Fibroblast of gingiva (primary cell): Measurements from ENCODE around the gene DENND6B.
A peak's percentile ranks its signal among the peaks of the same experiment; 100 is the strongest.

ENCODE experiments used
- DNase-seq: peaks from one replicate; pipeline ENCODE4 v3.0.0-alpha.2; 2011; ENCODE audit warnings: low read depth

The DENND6B gene

DNA sequence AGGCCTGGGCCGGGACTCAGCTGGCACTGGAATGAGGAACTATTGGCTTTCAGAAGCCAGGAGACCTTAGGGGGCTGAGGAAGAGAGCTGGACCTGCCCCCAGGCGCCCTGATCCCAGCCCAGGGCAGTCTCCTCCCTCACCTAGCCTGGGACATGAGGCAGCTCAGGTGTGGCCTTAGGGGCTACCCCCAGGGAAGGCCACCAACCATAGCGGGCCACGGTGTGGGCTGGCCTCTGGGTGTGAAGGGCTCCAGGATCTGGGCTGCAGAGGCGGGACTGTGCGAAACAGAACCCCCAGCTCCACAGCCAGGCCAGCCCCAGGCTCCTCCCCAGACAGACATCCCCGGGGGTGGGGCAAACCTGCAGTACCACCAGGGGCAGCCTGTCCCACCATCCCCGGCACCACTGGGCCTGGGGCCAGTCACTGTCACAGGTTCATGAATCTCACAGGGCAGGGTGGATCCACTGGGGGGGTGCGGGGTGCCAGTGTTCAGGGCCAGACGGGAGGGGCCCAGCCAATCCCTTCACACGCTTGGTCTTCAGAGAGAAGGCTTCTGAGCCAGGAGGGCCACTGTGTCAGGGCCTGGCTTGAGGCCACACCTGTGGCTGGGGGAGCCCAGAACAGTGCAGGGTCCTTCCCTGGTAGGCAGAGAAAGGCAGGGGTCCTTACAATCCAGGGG is 22.8 kb downstream of the DENND6B start:
- DNase-seq, result no peak

GRCh38 chr22:50303515-50303847 is 23.3 kb downstream of the DENND6B start:
- DNase-seq, result no peak

DNA sequence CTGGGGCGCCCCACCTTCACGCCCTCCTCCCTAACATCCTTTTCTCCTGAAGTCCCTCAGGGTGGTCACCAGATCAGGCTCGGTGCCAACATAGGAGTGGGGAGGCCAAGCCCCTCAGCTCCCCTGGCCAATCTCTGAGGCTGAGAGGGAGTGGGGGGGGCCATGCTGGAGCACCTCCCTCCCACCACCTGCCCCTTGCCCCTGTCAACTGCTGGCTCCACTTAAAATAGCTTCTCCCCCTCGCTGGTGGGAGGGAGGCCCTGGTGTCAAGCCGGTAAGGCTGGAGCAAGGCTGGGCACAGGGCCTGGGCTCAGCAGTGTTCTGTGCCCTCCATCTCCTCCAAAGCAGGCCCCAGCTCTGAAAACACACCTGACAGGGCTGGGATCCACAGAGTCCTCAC is 24.2 kb downstream of the DENND6B start:
- no peak for DNase-seq

DNA sequence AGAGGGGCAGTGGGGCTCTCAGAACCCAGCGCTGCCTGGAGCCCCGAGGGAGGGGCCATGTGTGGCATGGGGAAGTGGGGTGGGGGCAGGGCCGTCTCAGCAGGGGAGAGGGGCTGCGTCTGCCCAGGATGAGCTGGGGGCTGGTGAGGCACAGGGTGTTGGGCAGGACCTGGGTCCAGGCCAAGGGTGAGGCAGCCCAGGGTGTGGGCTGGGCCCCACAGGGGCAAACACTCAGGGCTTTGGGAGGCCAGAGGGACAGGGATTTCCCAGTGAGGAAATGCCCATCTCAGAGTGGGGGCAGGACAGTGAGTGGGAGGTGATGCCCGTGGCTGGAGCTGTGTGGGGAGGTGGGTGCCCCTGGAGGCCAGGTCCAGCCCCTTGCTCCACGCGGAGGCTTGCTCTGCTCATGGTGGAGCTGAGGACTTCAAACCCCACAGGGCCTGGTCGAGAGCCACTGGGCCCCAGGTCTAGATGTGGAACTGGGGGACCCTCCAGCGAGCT is 24.7 kb downstream of the DENND6B start:
- peak; percentile 28 for DNase-seq

DNA sequence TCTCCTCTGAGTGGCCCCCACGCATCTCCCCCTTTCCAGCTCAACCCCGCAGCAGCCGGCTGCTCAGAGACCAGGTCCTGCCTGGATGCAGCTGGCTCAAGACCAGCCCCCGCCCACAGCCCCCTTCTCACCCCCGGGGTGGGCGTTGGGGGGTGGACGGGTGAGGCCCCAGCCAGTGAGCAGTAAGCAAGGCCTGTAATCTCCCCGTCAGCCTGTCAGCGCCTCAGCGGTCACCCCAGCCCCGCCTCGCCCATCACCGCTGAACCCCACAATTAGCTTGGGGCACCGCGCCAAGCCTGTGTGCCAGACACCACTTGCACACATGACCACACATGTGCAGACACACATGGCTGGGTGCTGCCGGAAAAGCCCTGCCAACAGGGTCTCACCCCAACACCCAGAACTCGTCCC is 25.2 kb downstream of the DENND6B start:
- no peak for DNase-seq

DNA sequence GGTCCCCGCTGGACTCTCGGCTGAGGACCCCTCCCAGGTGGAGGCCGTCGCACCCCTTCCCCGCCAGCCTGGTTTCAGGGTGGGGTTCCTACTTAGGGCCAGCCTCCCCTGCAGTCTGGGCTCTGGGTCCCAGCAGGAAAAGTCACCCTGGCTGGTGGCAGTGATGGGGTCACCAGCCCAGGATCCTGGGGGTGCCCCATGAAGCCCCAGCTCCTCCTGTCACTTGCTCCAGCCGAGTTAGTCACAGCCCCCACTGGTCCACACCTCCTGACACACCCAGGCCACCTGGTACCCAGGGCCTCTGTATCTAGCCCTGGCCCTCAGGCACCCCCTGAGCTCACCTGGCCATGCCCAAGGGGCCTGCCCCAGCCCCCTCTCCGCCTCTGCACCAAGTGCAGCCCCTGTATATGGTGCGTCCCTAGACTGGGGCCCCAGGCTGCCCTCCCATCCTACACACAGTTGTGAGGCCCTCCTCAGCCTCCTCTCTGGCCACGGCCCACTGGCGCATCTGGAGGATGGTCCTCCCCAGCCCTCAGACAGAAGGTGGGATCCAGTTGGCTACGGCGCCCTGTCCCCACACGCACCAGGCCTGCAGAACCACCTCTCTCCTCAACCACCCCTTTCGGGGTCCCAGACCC is 26.1 kb downstream of the DENND6B start:
- no peak for DNase-seq

DNA sequence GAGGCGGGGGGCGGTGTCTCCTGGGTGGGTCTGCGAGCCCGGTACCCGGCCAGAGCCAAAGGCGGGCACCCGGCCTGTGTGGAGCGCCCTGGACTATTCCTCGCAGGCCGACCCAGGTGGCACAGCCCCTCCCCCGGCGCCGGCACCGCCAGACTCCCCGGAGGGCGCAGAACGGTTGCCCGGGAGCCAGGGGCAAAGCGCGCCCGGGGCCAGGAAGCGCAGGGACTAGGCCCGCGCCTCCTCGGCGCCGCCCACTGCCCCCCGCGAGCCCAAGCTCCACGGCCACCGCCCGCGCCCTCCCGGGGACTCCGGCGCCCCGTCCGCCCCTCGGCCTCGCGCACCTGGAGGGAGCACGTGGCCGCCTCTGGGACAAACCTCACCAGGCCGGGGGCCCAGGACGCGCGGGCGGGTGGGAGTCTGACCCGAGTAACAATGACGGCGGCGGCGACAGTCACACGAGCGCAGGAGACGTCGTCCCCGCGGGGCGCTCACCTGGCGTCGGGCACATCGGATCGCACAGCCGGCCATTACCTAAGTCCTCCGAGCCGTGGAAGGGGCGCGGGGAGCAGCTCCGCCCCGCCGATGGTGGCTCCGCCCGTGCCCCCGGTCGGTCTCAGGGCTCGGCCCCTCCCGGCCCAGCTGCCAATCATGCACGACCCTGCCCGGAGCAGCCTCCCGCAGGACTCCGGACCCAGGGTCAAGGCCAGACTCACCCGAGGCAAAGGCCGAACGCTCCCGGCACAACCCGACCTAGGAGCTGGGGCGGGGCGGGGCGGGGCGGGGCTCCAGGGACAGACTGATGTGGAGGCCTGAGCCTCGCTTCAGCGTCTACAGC is 26.8 kb downstream of the DENND6B start:
- no peak for DNase-seq

DNA sequence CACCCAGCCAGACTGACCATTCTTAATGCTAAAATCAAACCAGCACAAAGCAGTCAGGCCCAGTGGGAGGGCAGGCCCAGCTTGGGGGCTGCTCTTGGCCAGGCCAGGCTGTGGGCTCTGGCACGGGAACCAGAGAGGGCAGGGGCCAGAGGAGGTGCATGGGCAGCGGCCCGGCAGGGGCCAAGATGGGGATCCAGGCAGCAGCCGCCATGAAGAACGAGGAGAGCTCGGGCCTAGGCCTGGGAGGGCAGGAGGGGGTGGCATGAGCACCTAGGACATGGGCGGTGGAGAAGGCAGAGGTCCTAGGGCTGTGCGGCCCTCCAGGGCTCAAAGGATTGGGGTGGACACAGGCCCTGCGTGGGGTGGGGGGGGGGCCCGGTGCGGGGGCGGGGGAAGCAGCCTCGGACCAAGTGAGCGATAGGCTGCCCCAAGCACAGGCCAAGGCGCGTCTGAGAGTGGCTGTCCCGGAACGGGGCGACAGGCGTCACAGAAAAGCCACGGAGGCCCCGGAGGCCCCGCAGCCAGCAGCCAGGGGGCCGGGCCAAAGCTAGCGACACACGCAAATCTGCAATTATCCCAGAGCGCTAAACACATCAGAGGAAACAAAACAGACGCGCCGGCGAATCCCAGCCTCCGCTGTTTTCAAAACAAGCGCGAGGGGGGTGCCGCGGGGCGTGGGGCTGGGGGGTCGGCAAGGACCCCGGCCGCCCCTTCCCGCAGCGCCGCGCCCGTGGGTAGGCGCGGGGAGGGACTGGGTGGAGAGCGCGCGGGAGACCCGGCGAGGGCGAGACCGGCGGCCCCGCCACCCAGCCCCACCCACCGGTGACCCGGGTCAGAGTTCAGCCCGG is 27.7 kb downstream of the DENND6B start:
- no peak for DNase-seq

- DNase-seq, result no peak
Measured at GRCh38 chr22:50298266-50298637, 28.6 kb downstream of the DENND6B start.

- DNase-seq, result no peak
Measured at GRCh38 chr22:50297510-50298265, 29.1 kb downstream of the DENND6B start.

DNA sequence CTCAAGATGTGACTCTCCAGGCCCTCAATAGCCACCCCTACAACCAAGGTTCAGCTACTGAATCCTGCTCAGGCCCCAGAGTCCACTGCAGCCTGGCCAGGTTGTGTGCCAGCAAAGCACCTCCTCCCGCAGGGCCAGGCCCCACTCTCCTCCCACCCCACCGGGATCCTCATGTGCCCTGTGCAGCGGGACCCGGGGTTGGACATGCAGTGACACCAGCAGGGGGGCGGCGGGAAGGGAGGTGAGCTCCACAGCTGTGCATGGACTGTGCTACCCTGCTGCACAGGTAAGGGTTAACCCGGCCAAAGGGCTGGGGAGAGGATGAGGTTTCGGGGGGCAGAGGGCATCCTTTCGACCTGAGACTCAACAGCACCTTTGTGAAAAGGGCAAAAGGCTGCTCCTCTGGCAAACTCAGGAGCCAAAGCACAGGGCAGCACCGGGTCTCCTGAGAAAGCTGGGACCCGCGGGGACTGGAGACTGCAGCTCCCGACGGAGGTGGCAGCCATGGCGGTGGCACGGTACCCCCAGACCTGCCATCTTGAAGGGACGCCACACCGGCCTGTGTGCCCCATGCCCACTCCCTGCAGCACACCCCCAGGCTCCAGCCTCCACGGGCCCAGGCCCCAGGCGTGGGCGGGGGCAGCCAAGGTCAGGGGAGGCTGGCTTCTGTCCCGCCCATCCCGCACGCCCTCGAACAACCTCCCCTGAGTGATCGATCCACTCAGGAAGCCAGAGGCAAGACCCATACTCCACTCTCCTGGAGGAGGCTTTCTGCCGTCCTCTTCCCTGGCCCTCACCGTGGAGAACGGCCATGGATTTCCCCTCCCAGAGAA is 29.9 kb downstream of the DENND6B start:
- no peak for DNase-seq

DNA sequence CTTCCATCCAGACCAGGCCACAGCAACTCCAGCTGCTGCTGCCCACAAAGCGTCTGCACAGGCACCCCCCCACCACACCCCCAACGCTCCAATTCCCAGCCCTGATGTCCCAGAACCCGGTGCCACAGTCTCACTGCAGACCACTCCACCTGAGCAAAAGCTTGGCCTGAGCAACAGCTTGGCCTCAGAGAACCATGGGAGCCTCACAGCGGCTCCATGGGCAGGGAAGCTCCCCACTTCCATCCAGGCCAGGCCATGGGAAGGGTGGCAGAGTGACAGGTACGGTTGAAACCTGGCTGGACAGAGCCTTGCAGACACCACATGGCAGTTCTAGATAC is 32.5 kb downstream of the DENND6B start:
- no peak for DNase-seq

DNA sequence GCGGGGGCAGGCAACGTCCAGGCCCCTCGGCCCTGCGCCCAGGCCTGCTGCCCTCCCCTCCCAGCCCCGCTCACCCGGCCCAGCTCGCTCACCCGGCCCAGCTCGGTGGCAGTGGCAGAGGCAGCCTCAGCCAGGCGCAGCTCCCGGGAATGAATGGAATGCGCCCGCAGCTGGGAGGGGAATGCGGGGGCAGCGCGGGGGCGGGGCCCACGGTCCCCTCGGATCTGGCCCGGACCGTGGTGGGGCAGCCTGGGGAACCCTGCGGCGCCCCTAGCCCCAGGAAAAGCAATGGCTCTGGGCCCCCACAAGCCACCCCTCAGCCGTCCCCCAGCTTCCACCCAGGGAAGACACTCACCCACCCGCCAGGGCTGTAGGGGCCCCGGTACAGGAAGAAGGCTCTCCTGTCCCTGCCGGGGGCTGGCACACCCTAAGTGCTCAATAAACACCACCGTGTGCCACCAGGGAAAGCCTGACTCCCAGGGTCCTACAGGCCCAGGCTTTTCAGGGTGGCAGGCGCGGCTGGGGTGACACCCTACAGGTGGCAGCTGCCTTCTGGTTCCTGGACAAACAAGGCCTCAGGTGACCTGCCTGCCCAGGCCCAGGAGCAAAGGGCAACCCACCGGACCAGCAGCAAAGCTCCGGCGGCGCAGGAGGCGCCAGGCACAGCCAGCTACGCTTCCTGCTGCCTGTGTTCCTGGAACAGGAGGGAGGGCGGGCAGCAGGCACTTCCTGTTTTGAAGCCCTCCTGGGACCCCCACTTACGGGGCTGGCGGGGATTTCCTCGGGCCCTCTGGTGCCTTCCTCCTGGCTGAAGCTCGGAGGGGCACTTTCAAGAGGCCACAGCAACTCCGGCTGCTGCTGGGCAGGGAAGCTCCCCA is 33.1 kb downstream of the DENND6B start:
- DNase-seq, result peak; percentile 82

- no peak for DNase-seq
Measured at GRCh38 chr22:50292643-50293440, 34.0 kb downstream of the DENND6B start.

- DNase-seq, result no peak
Measured at GRCh38 chr22:50289942-50290630, 36.7 kb downstream of the DENND6B start.

DNA sequence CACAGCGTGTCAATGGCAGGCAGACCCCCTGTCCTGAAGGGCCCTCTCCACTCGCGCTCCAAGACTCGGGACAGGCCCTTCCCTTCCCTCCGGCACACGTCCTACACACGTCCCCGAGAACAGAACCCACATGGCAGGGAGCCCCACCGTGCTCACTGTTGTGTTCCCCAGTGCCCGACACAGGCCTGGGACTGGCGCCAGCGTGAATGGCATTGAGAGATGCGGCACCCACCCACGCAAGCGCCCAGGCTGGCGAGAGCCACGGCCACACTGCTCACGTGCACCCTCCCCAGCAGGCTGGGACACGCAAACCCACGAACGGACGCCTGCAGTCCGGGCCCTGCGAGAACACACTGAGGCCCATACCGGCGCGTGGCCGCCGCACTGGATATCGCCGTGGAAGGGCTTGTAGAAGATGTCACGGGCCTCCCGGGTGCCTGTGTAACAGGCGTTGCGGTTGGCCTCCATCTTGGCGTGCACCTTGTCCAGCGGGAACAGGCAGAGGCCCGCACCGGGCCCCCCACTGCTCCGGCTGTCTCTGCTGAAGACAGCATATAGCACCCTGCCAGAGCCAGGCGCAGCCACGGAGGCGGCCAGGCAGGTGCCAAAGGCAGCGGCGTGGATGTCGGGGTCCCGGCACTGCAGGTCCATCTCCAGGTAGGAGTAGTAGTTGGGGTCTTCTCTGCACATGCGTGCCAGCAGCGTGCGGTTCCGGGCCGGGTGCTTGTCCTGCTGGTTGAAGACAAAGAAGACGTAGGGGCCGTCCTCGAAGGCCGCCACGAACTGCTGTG is 37.5 kb downstream of the DENND6B start:
- DNase-seq, result no peak

DNA sequence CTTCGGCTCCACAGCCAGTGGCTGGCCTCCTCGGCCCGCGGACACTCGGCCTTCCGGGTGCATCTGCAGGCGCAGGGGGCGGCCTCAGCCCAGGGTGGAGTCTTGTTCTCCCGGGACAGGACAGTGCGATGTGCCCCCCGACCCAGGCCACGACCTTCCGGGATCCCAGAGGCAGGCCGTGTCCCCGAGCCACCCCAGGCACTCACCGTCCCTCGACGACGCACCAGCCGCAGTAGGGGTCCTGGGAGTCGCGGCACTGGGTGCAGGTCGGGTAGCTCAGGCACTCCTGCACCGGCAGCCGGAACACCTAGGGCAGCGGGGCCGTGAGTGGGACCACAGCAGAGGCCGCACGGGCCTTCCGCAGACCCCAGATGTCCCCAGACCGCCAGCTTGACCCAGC is 39.1 kb downstream of the DENND6B start:
- no peak for DNase-seq
